Hindlimb muscle (tissue), 1 donor: ENCODE measurements around the gene TCAIM. TPM values are rescaled to one million over a fixed set of nuclear protein-coding genes. Genes with fewer than 3 reads are reported as not detected.
"Not testable (repeated sequence)": the region's sequence is repeated elsewhere in the genome, so short reads cannot be mapped to it uniquely, and the experiment has no call there.

ENCODE experiments used
- DNase-seq: peaks from one replicate; pipeline ENCODE4 v3.0.0-alpha.2; 2013
- polyA plus RNA-seq: library from polyadenylated mRNA; unstranded; fragments of 120-200 nt; gene quantifications from one replicate; pipeline ENCODE4 v1.2.1, GENCODE V29; 2013; ENCODE audit not compliant: insufficient read length

The TCAIM gene
- polyA plus RNA-seq, 1 donor: 25.5 TPM

- DNase-seq: no peak
These were observed 4.9 kb downstream of the TCAIM start for GRCh38 chr3:44343421-44343820.

- not testable (repeated sequence) for DNase-seq
These were observed 8.0 kb downstream of the TCAIM start for GRCh38 chr3:44346590-44346989.

GRCh38 chr3:44348993-44349392 lies 10.4 kb downstream of the TCAIM start:
- no peak for DNase-seq

- no peak for DNase-seq
These were observed 14.9 kb downstream of the TCAIM start for GRCh38 chr3:44353355-44353924.

- peak; percentile 10 for DNase-seq
These were observed 16.9 kb downstream of the TCAIM start for GRCh38 chr3:44355362-44356033.

- no peak for DNase-seq
These were observed 20.7 kb downstream of the TCAIM start for GRCh38 chr3:44359146-44359751.

- no peak for DNase-seq
These were observed 25.0 kb downstream of the TCAIM start for GRCh38 chr3:44363591-44363990.

- DNase-seq: no peak
These were observed 27.4 kb downstream of the TCAIM start for GRCh38 chr3:44365952-44366351.

GRCh38 chr3:44375450-44375849 lies 36.9 kb downstream of the TCAIM start:
- DNase-seq: no peak

GRCh38 chr3:44387404-44387803 lies 48.8 kb downstream of the TCAIM start:
- DNase-seq: no peak

GRCh38 chr3:44392489-44392888 lies 53.9 kb downstream of the TCAIM start:
- DNase-seq: no peak

- DNase-seq: no peak
These were observed 57.1 kb downstream of the TCAIM start for GRCh38 chr3:44395714-44396113.

GRCh38 chr3:44396200-44397171 lies 57.9 kb downstream of the TCAIM start:
- DNase-seq: no peak

GRCh38 chr3:44398271-44398670 lies 59.7 kb downstream of the TCAIM start:
- not testable (repeated sequence) for DNase-seq

- no peak for DNase-seq
These were observed 60.3 kb downstream of the TCAIM start for GRCh38 chr3:44398853-44399252.

GRCh38 chr3:44400771-44401170 lies 62.2 kb downstream of the TCAIM start:
- no peak for DNase-seq

- no peak for DNase-seq
These were observed 64.0 kb downstream of the TCAIM start for GRCh38 chr3:44402548-44402947.

- no peak for DNase-seq
These were observed 71.3 kb downstream of the TCAIM start for GRCh38 chr3:44409640-44410410.

GRCh38 chr3:44411031-44411645 lies 72.6 kb downstream of the TCAIM start:
- DNase-seq: no peak

- no peak for DNase-seq
These were observed 73.8 kb downstream of the TCAIM start for GRCh38 chr3:44412365-44412764.

GRCh38 chr3:44414517-44415090 lies 76.0 kb downstream of the TCAIM start:
- DNase-seq: no peak
